H9 (cell line): ENCODE data around the gene ST6GALNAC6. TPM values are rescaled to one million over a fixed set of nuclear protein-coding genes. Genes with fewer than 3 reads are reported as not detected.

Experiments used
- DNase-seq: peaks from one replicate; pipeline ENCODE4 v3.0.0-alpha.2; 2017
- H2AFZ ChIP-seq: one replicate; pipeline ENCODE4 v1.6.1; 2013; ENCODE audit warnings: mild to moderate bottlenecking, low read length, control low read depth, moderate library complexity
- H2AK5ac ChIP-seq: 2 replicates; pipeline ENCODE4 v1.6.1; 2013; ENCODE audit warnings: low read length, control low read depth, mixed read lengths; ENCODE audit not compliant: insufficient read length
- H2BK120ac ChIP-seq: one replicate; pipeline ENCODE4 v1.6.1; 2013; ENCODE audit warnings: low read depth, mild to moderate bottlenecking, low read length, control low read depth, inconsistent platforms; ENCODE audit not compliant: poor library complexity, severe bottlenecking
- H2BK12ac ChIP-seq: 2 replicates; pipeline ENCODE4 v1.6.1; 2013; ENCODE audit warnings: low read length, control low read depth, mixed read lengths, low read depth; ENCODE audit not compliant: insufficient read length
- H2BK15ac ChIP-seq: 2 replicates; pipeline ENCODE4 v1.6.1; 2013; ENCODE audit warnings: low read depth, low read length, control low read depth
- H2BK20ac ChIP-seq: one replicate; pipeline ENCODE4 v1.6.1; 2013; ENCODE audit warnings: low read depth, mild to moderate bottlenecking, low read length, control low read depth, inconsistent platforms; ENCODE audit not compliant: poor library complexity, severe bottlenecking
- H2BK5ac ChIP-seq: 2 replicates; pipeline ENCODE4 v1.6.1; 2013; ENCODE audit warnings: low read length, control low read depth, mixed read lengths; ENCODE audit not compliant: insufficient read length
- H3K14ac ChIP-seq: 2 replicates; pipeline ENCODE4 v1.6.1; 2013; ENCODE audit warnings: low read length, control low read depth; ENCODE audit not compliant: insufficient read depth
- H3K18ac ChIP-seq: 2 replicates; pipeline ENCODE4 v1.6.1; 2013; ENCODE audit warnings: low read depth, mild to moderate bottlenecking, mixed read lengths, low read length, control low read depth; ENCODE audit not compliant: insufficient read length
- H3K23ac ChIP-seq: 2 replicates; pipeline ENCODE4 v1.6.1; 2013; ENCODE audit warnings: low read length, control low read depth, mixed read lengths, low read depth; ENCODE audit not compliant: insufficient read length
- H3K23me2 ChIP-seq: 2 replicates; pipeline ENCODE4 v1.6.1; 2013; ENCODE audit warnings: low read depth, mild to moderate bottlenecking, mixed read lengths, low read length, control low read depth; ENCODE audit not compliant: insufficient read length, poor library complexity, severe bottlenecking
- H3K27ac ChIP-seq: 2 replicates; pipeline ENCODE4 v1.5.1; 2013; ENCODE audit warnings: low read length, control low read depth, mixed read lengths, low read depth; ENCODE audit not compliant: insufficient read length
- H3K27me3 ChIP-seq: 2 replicates; pipeline ENCODE4 v1.6.1; 2013; ENCODE audit warnings: low read length, control low read depth, inconsistent platforms; ENCODE audit not compliant: insufficient read depth
- H3K4ac ChIP-seq: 2 replicates; pipeline ENCODE4 v1.6.1; 2013; ENCODE audit warnings: low read depth, mild to moderate bottlenecking, control low read depth, inconsistent platforms, low read length, moderate library complexity
- H3K4me1 ChIP-seq: 2 replicates; pipeline ENCODE4 v1.6.1; 2013; ENCODE audit warnings: low read length, control low read depth, inconsistent platforms; ENCODE audit not compliant: insufficient read depth
- H3K4me2 ChIP-seq: 2 replicates; pipeline ENCODE4 v1.6.1; 2013; ENCODE audit warnings: low read length, control low read depth, mixed read lengths; ENCODE audit not compliant: insufficient read length, insufficient read depth
- H3K56ac ChIP-seq: 2 replicates; pipeline ENCODE4 v1.6.1; 2013; ENCODE audit warnings: low read depth, mild to moderate bottlenecking, mixed read lengths, low read length, control low read depth; ENCODE audit not compliant: insufficient read length
- H3K79me1 ChIP-seq: 2 replicates; pipeline ENCODE4 v1.6.1; 2013; ENCODE audit warnings: low read depth, mild to moderate bottlenecking, moderate library complexity, low read length, control low read depth, inconsistent platforms; ENCODE audit not compliant: insufficient read depth, poor library complexity, severe bottlenecking
- H3K79me2 ChIP-seq: 2 replicates; pipeline ENCODE4 v1.6.1; 2013; ENCODE audit warnings: low read length, control low read depth, inconsistent platforms; ENCODE audit not compliant: insufficient read depth
- H3K9ac ChIP-seq: 2 replicates; pipeline ENCODE4 v1.6.1; 2013; ENCODE audit warnings: low read length, control low read depth, mixed read lengths; ENCODE audit not compliant: insufficient read length; ENCODE audit errors: extremely low read depth
- H3K9me3 ChIP-seq: one replicate; pipeline ENCODE4 v1.6.1; 2013; ENCODE audit warnings: low read depth, low read length, inconsistent platforms; ENCODE audit not compliant: control insufficient read depth
- H3T11ph ChIP-seq: one replicate; pipeline ENCODE4 v1.6.1; 2013; ENCODE audit warnings: mild to moderate bottlenecking, low read length, control low read depth, inconsistent platforms
- H4K20me1 ChIP-seq: one replicate; pipeline ENCODE4 v1.6.1; 2013; ENCODE audit not compliant: control insufficient read depth, insufficient read length, insufficient read depth
- H4K5ac ChIP-seq: 2 replicates; pipeline ENCODE4 v1.6.1; 2013; ENCODE audit warnings: low read depth, mild to moderate bottlenecking, mixed read lengths, low read length, control low read depth; ENCODE audit not compliant: insufficient read length
- H4K8ac ChIP-seq: replicated peaks from 2 replicates; pipeline ENCODE4 v1.6.1; 2013; ENCODE audit warnings: low read length, control low read depth, mixed read lengths, low read depth; ENCODE audit not compliant: insufficient read length
- H4K91ac ChIP-seq: 2 replicates; pipeline ENCODE4 v1.6.1; 2013; ENCODE audit warnings: low read depth, mild to moderate bottlenecking, moderate library complexity, mixed read lengths, low read length, control low read depth; ENCODE audit not compliant: insufficient read length
- H3K27ac Mint-ChIP-seq, 3 experiments: 2 replicates in 2 of 3; 3 replicates in 1 of 3; pipeline ENCODE4 v1.8.0; 2020 to 2021; ENCODE audit warnings: mixed read lengths in 3 of 3, mild to moderate bottlenecking in 1 of 3, moderate library complexity in 1 of 3
- H3K27me3 Mint-ChIP-seq: 2 replicates; pipeline ENCODE4 v1.8.0; 2021; ENCODE audit warnings: low read depth, mild to moderate bottlenecking, moderate library complexity, mixed read lengths
- H3K36me3 Mint-ChIP-seq, 3 experiments: 2 replicates in 2 of 3; 3 replicates in 1 of 3; pipeline ENCODE4 v1.8.0; 2020 to 2021; ENCODE audit warnings: low read depth in 3 of 3, mixed read lengths in 3 of 3; ENCODE audit not compliant: insufficient read depth in 1 of 3
- H3K4me1 Mint-ChIP-seq, 2 experiments: 2 replicates each; pipeline ENCODE4 v1.8.0; 2020; ENCODE audit warnings: mixed read lengths in 2 of 2
- H3K4me3 Mint-ChIP-seq, 2 experiments: 2 replicates in 1 of 2; 3 replicates in 1 of 2; pipeline ENCODE4 v1.8.0; 2020 to 2021; ENCODE audit warnings: mild to moderate bottlenecking in 2 of 2, mixed read lengths in 2 of 2, moderate library complexity in 1 of 2
- H3K9me3 Mint-ChIP-seq, 2 experiments: 2 replicates in 1 of 2; 3 replicates in 1 of 2; pipeline ENCODE4 v1.8.0; 2020; ENCODE audit warnings: mild to moderate bottlenecking in 2 of 2, mixed read lengths in 2 of 2, moderate library complexity in 1 of 2
- CTCF ChIP-seq: fragments of 200-600 bp; sonication (generic); conservative IDR thresholded peaks from 3 replicates; pipeline ENCODE4 v1.8.0; 2021; ENCODE audit warnings: antibody characterized with exemption, mild to moderate bottlenecking
- WGBS: extraction: QIAGEN DNeasy Blood & Tissue Kit; methylation state at CpG from one replicate; pipeline ENCODE4 v1.1.7; 2013; ENCODE audit warnings: missing lambda C conversion rate, low lambda C conversion rate, mixed read lengths; ENCODE audit not compliant: insufficient read length; ENCODE audit errors: extremely low coverage; 5-methylcytosine and 5-hydroxymethylcytosine counted together
- total RNA-seq: library from RNA; stranded (reverse); gene quantifications from 2 replicates; pipeline ENCODE4 v1.2.1, GENCODE V29; 2021

ST6GALNAC6 gene
- total RNA-seq, 1 experiment from 2014 or later, result 29.8 TPM

- Histone ChIP-seq H3K14ac (no peak overlapping the region), H3K27me3 (no peaks in the 10 kb centered on the region), H3K4ac (no peak overlapping the region), H3K18ac (no peak overlapping the region), H3T11ph (no peak overlapping the region), H2BK5ac (no peak overlapping the region), H2BK15ac (no peak overlapping the region), H3K23ac (no peak overlapping the region), H3K79me2 (no peaks in the 10 kb centered on the region), H2BK20ac (no peak overlapping the region), H4K8ac (no peak overlapping the region), H2AFZ (no peak overlapping the region), H3K23me2 (no peaks in the 10 kb centered on the region), H3K9ac (no peak overlapping the region), H3K56ac (no peak overlapping the region), H2AK5ac (no peak overlapping the region), H3K9me3 (no peaks in the 10 kb centered on the region), H4K91ac (no peak overlapping the region), H4K20me1 (no peaks in the 10 kb centered on the region), H4K5ac (no peak overlapping the region), H2BK12ac (no peak overlapping the region), H3K27ac (no peak overlapping the region), H3K4me1 (no peaks in the 10 kb centered on the region), H2BK120ac (no peak overlapping the region), H3K79me1 (no peaks in the 10 kb centered on the region), H3K4me2 (no peak overlapping the region)
- Mint-ChIP-seq H3K4me3 (no peak overlapping the region), H3K36me3 (peaks cover 0 to 8% (median 4%) of the 10 kb centered on the region in 3 experiments; a peak in 3 of 7 replicates), H3K27me3 (peaks cover 2% of the 10 kb centered on the region), H3K4me1 (peaks cover 4 to 6% of the 10 kb centered on the region in 2 experiments; a peak in 3 of 4 replicates), H3K27ac (peak overlapping the region in 1 of 3 experiments; percentile 80; a peak in 2 of 7 replicates), H3K9me3 (peaks cover 5 to 12% of the 10 kb centered on the region in 2 experiments; a peak in 3 of 5 replicates)
- no peak for DNase-seq
- no CpG with 5 or more reads among the region's 12 CpGs for WGBS
- no peak for TF ChIP-seq CTCF
Measured at GRCh38 chr9:127847833-127848755, 51.3 kb downstream of the ST6GALNAC6 start.
